ENCODE measurements around the gene C10orf105.

Gene C10orf105

DNA sequence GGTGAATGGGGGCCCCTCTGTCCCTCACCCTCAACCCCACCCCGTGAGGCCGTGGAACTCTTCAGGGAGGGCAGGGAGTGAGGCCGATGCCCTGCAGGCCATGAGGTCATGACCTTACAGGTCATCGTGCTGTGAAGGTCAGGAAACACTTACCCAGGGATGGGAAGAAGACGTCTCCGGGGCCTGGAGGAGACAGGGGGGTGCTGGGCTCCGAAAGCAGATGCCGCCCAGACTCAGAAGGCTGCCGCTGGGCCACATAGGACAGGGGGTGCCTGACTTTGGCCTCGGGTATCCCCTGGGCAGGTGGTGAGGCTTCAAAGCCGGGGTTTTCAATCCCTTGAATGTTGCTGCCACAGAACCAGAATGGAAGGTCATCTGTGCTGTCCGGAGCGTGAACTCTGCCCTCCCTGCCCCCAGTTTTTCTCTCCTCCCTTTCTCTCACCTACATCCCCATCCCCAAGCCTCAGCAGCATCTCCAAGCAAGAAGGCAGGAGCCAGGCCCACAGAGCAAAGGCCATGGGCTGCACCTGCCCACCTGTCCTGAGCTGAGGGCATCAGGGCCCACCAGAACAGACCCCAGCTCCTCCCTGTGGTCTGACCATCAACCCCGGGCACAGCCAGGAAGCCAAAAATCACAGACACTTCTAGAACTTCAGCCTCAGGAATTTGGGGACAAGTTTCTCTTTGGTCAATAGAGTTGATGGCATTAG is 32.1 kb upstream of the C10orf105 start:
- no peak for DNase-seq (ENCODE audit: low read depth in 2 of 2)

DNA sequence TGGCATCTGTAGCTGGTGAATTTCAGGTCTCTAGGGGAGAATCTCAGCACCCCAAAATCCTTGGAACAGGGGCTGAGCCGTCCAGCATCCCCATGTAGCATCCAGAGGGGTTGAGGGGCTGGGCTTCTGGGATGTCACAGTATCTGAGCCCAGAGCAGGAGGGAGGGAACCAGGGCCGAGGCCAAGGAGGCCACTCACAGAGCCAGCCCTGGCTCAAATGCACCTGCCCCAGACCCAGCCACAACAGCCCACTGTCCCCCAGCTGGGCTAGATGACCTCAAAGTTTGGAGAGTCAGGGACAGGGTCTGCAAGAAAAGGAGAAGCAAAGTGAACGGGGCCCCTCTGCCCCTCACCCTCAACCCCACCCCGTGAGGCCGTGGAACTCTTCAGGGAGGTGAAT is 31.4 kb upstream of the C10orf105 start:
- no peak for DNase-seq (ENCODE audit: low read depth in 2 of 2)

DNA sequence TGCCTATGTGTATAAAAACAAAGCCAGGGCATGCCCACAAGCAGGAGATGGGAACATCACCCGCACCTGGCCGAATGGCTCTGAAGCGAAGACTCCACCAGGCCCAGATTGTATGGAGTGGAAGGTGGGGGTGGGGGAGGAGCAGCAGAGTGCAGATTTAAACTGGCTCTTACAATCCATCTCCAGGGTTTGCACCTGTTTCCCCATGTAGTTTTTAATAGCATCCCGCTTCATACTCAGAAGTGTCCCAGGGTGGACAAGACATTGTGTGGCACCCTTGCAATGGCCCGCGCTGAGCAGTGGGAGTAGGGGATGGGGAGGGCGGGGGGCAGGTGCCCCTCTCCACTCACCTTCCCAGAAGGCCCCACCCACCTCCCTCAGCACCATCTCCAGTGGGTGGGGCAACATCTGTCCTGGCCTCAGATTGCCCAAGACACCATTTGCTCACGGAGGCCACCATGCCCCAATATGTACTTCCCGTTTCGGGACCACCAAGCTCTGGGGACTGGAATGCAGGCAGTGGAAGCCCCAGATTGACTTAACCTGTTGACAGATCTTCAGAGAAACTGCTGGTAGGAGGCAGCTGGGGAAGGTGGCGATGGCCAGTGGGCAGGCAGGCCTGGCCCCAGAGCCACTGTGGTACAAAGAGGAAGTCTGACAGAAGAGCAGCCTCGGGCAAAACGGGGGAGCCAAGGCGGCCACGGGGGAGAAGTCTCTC is 30.7 kb upstream of the C10orf105 start:
- no peak for DNase-seq (ENCODE audit: low read depth in 2 of 2)

DNA sequence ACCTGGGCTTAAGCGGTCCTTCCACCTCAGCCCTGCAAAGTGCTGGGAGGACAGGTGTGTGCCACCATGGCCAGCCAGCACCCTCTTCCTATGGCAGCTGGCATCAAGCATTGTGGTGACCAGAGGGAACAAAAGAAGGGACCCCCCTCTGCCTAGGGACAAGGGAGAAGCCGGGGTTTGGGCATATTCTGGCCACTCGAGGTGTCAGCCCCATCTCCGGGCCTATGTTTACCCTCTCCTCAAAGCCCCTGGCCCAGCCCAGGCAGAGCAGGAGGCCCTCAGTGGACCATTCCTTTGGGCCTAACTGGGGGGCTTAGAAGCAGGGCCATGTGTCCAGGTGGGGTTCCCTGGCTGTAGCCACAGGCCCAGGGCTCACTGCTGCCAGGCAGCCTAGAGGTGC is 29.8 kb upstream of the C10orf105 start:
- DNase-seq (ENCODE audit: low read depth in 2 of 2) = no peak

DNA sequence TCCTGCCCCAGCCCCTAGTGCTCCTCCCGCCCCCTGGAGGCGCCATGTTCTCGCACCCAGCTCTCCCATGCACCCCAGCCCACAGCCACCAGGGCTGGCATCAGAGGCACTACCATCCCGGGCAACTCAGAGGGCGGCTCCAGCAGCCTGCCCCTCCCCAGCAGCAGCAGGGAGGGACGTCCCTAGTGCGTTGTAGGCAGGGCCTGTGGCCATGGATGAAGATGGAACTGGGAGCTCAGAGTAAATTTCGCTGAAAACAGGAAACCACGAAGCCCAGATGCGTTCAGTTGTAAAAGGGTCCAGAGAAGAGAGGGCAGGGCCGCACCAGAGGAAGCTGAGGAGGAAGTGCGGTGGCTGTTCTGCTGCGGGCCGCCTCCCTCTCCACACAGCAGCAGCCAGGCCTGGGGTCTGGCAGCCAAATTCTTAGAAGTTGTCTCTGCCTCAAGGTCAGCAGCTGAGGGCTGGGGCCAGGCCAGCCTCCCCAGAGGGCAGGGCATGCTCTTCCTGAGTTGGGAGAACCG is 29.2 kb upstream of the C10orf105 start:
- DNase-seq (ENCODE audit: low read depth in 2 of 2) = no peak

DNA sequence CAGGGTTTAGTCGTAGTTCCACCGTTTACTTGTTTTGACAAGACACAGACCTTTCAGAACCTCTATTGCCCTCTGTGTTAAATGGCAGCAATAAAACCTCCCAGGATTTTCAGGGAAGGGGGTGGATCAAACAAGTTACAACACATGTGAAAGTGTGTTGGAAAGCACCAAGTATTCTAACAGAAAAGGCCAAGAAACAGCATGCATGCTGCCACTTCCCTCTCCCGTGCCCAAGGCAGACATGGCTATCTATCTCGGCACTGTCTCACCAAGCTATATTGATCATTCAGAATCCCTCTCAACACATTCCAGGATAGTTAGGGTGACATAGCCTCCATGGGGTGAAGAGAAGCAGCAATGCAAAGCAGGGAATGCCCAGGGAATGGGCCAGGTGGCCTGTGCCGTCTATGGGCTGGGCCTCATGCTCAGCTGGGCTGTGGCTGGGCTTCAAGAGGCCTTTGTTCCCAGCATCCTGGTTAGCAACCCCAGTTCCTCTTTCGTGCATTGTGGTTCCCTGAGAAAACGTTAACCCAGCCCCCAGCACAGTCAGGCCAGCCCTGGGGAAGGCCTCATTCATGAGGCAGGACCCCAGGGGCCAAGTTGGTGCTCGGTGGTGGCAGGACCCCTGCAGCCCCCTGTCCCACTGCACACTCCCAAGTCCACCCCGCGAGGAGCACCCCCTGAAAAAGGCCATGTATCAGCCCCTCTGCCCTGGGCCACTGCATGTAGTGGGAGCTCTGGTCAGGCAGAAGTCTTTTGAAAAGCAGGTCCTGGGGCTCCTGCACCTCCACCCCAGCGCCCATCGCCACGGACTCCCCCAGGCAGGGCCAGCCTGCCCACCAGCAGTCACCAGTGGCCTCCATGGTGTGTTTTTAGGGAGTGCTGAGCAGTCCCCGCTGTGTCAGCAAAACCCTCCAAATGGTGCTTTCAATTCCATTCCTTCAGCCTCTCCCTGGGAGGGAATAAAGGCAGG is 28.3 kb upstream of the C10orf105 start:
- no peak for DNase-seq (ENCODE audit: low read depth in 2 of 2)

DNA sequence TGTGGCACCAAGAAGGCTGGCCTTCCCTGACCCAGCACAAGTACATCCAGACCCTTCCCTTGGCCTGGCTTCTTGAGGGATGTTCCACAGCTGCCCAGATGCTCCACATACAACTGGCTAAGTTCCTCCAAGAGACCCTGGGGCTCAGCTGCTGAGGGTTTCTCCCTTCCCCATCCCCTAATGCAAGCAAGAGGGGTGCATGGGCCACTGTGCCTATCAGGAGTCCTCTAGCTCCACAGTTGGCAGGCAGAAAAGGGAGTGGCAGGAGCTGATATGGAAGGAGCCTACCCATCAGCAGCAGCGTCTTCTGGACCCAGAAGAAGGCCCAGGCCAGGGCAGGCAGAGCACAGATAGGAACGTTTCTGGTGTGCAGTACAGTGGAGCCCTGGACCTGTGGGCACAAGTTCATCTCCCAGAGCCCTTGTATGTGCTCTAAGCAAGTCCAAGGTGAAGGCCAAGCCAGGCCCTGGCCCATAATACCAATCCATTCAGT is 27.5 kb upstream of the C10orf105 start:
- no peak for DNase-seq (ENCODE audit: low read depth in 2 of 2)

DNA sequence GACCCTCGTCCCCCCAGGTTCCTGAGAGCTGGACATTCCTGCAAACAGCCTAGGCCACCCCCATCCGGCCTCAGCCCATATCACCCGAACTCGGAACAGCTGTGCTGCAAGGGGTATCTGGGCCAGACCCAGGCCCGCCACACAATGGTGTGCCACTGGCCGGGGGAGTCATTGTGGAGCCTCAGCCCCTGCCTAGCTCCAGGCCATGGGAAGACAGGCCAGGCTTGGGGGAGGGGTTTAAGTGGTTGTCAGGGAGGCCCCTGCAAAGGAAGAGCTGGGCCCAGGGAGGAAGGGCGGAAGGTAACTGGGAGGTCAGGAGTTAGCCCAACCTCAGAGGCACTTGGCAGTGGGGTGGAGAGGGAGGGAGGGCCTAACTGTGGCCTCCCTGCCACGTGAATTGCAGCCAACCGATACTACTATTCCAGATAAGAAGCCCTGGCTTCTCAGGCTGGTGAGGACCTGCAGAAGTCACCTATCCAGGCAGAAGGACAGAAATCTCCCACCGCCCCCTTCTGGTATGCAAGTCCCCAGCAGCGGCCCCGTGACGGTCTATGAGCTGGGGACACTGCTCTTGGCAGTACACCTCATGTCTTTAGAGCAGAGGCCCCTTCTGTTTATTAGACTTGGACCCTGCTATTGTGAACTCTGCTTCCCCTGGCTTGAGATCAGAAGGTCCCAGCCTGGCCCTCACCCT is 26.9 kb upstream of the C10orf105 start:
- no peak for DNase-seq (ENCODE audit: low read depth in 2 of 2)

DNA sequence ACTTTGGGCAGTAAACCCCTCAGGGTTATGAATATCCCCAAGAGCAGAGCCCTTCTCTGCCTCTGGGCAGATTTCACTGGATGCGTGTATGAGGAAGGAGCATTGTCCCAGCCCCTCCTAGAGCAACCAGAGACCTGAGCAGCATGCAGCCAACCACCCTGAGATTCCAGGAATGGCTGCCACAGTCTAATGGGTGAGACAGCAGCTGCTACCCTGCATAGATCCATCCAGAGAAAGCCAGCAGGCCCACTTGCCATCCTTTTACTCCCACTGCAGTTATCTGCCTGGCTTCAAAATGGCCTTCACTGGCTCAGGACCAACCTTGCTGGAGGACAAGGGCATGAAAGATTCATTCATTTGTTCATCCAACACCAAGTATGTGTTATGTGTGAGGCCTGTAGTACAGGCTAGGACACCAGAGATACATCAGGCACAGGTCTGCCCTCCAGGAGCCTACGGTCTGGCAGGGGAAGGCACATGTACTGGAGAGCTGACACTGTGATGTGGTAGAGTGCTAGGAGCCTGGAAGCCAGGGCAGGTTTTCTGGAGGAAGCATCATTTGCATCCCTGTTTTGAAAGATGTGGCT is 26.2 kb upstream of the C10orf105 start:
- no peak for DNase-seq (ENCODE audit: low read depth in 2 of 2)

DNA sequence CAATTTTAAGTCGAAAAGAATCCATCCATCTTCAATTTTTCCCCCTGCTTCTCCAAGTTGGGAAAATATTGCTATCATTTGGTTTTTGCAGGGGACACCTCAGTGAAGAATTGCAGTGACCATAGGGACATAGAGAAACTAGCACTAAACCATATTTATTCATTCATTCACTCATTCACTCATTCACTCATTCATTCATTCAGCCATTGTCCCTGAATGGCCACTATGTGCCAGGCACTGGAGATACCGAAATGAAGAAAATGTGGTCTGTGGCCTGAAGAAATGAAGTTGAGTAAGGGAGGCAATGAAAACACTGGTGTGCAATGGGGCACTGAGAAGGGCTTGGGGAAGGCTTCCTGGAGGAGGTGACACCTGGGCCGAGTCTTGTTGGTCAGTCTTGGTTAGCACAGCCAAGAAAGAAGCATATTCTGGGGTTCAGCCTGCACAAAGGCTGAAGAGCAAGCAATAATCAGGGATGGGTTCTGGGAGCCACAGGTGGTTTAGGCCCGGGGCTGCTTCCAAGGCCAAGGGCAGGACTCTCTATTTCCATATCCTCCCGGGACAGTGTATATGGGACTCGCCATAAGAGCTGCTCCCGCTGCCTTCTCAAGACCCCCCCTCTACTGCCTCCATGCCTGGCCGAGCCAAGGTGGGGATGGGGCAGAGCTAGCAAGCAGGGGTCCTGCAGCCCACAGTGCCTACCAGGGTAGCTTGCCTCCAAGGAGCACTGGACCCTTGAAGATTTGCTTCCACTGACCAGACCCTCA is 25.5 kb upstream of the C10orf105 start:
- no peak for DNase-seq (ENCODE audit: low read depth in 2 of 2)

DNA sequence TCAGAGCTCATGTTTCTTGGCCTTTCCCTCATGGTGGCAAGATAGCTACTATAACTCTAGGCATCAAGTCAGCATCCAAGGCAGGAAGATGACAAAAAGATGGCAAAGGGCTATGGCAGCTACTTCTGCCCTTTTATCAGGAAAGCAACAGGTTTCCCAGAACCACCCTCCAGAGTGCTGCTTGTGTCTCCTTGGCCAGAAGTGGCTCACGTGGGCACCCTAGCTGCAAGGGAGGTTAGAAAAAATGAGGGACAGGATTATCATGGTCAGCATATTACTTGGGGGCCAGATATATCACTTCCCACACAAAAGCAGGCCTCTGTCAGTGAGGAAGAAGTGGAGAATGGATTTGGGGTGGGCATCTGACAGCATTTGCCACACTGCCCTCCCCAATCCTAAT is 24.3 kb upstream of the C10orf105 start:
- DNase-seq (ENCODE audit: low read depth in 2 of 2) = no peak

DNA sequence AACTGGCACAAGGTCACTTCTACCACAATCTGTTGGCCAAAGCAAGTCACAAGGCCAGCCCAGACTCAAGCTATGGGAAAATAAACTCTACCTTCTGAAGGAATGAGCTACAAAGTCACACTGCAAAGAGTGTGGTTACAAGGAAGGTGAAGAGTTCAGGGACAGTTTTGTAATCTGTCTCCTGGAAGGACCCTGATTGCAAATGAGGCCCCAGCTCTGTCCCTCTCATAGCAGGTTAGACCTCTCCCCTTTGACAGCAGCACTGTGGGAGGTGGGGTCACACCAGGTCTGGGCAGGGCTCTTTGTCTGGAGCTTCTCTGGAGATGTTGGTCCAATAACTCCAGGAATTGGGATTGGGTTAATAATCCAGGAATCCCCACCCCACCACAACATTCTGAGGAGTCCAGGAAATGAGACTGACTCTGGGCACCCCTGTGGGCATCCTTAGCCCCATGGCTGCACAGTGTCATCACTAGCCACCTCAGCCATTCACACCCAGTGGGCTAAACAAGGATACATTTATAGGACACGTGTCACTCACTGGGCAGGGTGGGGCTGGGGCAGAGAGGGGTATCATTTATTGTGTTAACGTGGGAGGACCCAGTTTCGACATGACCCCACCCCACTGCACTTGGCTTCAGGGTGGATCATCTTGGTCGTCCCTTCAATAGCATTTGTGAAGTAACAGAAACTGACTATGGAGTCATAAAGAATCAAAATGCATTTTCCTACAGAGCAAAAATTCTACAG is 23.7 kb upstream of the C10orf105 start:
- DNase-seq (ENCODE audit: low read depth in 2 of 2) = no peak

DNA sequence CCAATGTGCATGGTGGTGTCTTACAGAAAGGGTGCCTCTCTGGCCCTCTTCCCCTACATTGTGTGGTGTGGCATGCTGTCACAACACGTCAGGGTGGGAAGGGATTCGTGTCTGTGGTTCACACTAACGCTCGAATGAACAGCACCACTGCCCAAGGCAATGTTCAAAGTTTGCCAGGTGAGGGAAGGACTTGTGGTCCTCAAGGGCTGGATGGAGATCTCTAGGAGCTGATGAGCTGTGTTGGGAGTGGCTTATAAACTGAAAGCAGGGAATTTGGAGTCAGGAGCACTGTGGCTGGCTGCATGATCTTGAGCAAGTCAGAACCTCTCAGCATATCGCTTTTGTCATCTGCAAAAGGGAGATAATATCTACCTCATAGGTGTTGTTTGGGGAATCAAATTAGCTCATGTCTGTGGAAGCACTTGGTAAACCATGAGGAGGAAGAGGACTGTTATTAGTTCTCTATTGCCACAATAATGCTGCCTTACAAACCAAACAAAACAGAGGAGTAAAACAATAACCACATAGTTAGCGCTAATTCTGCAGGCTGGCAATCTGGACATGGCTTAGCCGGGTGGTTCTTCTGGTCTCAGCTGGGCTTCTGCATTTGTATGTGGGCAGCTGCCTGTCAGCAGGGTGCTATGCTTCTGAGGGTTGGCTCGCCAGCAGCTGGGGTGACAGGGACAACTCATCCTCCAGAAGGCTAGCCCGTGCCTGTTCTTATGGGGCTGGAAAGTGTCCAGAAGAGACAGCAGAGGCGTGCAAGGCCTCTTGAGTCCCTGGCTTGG is 22.9 kb upstream of the C10orf105 start:
- no peak for DNase-seq (ENCODE audit: low read depth in 2 of 2)

DNA sequence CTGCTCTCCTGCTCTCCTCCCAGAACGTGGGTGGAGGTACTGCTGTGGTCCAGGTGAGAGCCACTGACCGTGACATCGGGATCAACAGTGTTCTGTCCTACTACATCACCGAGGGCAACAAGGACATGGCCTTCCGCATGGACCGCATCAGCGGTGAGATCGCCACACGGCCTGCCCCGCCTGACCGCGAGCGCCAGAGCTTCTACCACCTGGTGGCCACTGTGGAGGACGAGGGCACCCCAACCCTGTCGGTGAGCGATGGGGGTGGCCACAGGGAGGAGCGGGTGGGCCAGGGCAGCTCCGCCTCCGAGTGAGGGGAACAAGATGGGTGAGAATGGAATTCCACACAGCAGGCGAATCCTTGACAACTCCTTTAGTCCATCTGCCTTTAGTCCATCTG is 22.1 kb upstream of the C10orf105 start:
- no peak for DNase-seq (ENCODE audit: low read depth in 2 of 2)

DNA sequence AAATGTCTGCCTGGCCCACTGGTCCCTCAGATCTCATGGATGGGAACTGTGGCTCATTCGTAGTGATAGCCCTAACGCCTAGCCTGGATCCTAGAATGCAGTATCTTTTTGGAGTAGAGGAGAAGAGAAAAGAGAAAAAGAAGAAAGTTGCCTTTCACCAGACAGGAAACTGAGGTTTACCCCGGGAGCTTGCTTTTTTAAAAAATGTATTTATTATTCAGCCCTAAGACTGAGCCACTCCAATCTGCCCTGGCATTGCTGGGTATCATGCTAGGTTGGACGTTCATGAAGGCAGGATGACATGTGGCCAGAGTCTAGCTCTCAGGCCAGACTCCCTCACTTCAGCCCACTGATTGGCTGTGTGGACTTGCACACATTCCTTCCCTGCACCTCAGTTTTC is 21.5 kb upstream of the C10orf105 start:
- DNase-seq (ENCODE audit: low read depth in 2 of 2) = no peak

DNA sequence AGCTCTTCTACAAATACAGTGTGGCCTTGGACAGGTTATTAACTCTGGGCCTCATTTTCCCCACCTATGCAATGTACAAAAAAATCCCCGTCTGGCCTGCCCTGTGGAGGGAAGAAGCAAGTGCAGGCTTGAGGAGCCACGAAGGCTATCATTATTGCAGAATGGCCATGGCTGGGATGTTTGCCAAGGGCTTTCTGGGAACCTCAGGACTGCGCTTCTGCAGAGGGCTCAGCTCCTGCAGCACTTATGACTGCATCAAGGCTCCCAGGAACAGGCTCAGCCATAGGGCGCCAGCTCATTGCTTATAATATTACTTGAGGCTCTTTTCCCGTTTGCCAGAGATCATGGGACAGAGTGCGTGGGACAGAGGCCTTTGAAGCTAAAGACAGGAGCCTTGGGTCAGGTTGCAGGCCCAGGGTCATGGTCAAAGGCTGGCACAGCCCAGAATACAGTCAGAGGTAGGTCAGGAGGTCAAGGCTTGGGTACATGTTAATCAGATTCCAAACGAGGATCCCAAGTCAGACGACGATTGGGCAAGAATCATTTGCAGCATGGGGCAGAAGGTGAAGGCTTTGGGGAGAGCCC is 20.6 kb upstream of the C10orf105 start:
- DNase-seq (ENCODE audit: low read depth in 2 of 2) = no peak

DNA sequence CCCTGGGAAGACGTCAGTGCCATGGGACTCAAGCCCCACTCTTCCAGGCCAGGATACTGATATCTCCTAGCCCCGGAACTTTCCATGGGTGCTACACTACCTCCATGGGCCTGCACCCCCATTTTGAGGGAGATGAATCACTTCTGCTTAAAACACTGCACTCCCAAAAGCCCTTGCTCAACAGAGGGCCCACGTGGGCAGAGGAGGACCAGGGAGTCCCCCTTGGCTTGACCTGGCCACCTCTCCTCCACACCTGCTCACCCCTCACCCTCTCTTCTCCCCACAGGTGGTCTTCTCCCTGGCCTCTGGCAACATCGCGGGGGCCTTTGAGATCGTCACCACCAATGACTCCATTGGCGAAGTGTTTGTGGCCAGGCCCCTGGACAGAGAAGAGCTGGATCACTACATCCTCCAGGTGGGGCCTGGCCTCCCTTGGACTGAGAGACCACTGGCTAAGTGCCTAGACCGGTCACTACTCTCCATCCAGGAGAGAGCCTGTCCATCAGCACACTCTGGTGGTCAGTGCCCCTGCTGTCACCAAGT is 19.9 kb upstream of the C10orf105 start:
- no peak for DNase-seq (ENCODE audit: low read depth in 2 of 2)

DNA sequence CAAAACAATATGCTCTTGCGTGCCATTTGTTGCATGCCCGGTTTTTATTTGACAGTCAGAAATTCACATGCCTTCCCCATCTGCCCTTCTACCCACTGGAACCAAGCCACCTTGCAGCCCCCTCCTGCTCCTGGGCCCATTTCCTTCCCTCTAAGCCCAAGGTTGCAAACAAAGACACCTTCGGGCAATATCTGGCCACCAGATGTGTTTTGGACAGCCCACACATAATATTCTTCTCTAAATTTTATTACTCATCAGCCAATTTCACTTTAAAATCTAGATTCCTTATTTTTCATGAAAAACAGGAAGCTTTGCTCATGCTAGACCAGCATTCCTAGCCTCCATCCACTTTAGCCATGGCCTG is 18.2 kb upstream of the C10orf105 start:
- DNase-seq (ENCODE audit: low read depth in 2 of 2) = no peak
